Natural killer cell (primary cell): ENCODE results near the gene PAM. TPM values are rescaled to one million over a fixed set of nuclear protein-coding genes. Genes with fewer than 3 reads are reported as not detected.
"Not testable (repeated sequence)": the region's sequence is repeated elsewhere in the genome, so short reads cannot be mapped to it uniquely, and the experiment has no call there.

ENCODE experiments used
- ATAC-seq, 3 donors: fragments of 150-1000 bp in 2 of 3; fragments of 200-7000 bp in 1 of 3; cut with Tn5 transposase; 1 replicate in 1 of 3; 2 replicates in 2 of 3; pipeline ENCODE4 v1.10.0; 2021; ENCODE audit warnings: mild to moderate bottlenecking in 2 of 3, moderate library complexity in 2 of 3
- DNase-seq, 2 donors: peaks; one replicate each; pipeline versions ENCODE4 v3.0.0 to v3.0.0-alpha.2; 2013 to 2021; ENCODE audit warnings: mixed read lengths in 1 of 2
- H3K27ac ChIP-seq: one replicate; pipeline ENCODE4 v1.5.1; 2013; ENCODE audit warnings: mild to moderate bottlenecking, low read length
- H3K27me3 ChIP-seq: one replicate; pipeline ENCODE4 v1.6.1; 2013; ENCODE audit warnings: low read length; ENCODE audit not compliant: control insufficient read depth, insufficient read depth
- H3K36me3 ChIP-seq: one replicate; pipeline ENCODE4 v1.6.1; 2013; ENCODE audit warnings: low read length; ENCODE audit not compliant: control insufficient read depth, insufficient read depth
- H3K4me1 ChIP-seq: one replicate; pipeline ENCODE4 v1.6.1; 2013; ENCODE audit warnings: low read length; ENCODE audit not compliant: control insufficient read depth, insufficient read depth
- H3K4me3 ChIP-seq: one replicate; pipeline ENCODE4 v1.5.1; 2013; ENCODE audit warnings: low read length
- H3K9me3 ChIP-seq: one replicate; pipeline ENCODE4 v1.6.1; 2013; ENCODE audit warnings: low read length; ENCODE audit not compliant: control insufficient read depth, insufficient read depth
- H3K27ac Mint-ChIP-seq, 2 donors: one replicate each; pipeline ENCODE4 v1.8.0; 2022; ENCODE audit warnings: mild to moderate bottlenecking in 2 of 2, mixed read lengths in 2 of 2, moderate library complexity in 1 of 2
- H3K27me3 Mint-ChIP-seq, 2 donors: one replicate each; pipeline ENCODE4 v1.8.0; 2022; ENCODE audit warnings: low read depth in 2 of 2, mixed read lengths in 2 of 2
- H3K36me3 Mint-ChIP-seq: one replicate; pipeline ENCODE4 v1.8.0; 2022; ENCODE audit warnings: mixed read lengths
- H3K4me1 Mint-ChIP-seq, 2 donors: one replicate each; pipeline ENCODE4 v1.8.0; 2022; ENCODE audit warnings: mixed read lengths in 2 of 2
- H3K4me3 Mint-ChIP-seq: one replicate; pipeline ENCODE4 v1.8.0; 2022; ENCODE audit warnings: mild to moderate bottlenecking, moderate library complexity, mixed read lengths
- H3K9me3 Mint-ChIP-seq, 2 donors: one replicate each; pipeline ENCODE4 v1.8.0; 2022; ENCODE audit warnings: mixed read lengths in 2 of 2
- CTCF ChIP-seq: fragments of 200-600 bp; IDR thresholded peaks from one replicate; pipeline ENCODE4 v1.8.0; 2022; ENCODE audit warnings: antibody characterized with exemption
- whole genome bisulfite sequencing: methylation state at CpG from one replicate; pipeline ENCODE4 v1.1.7; 2013; ENCODE audit warnings: missing lambda C conversion rate; ENCODE audit not compliant: insufficient coverage; 5-methylcytosine and 5-hydroxymethylcytosine counted together
- intact Hi-C: fragments of 100-400 bp; cut with micrococcal nuclease; formaldehyde crosslinking; loops from one replicate; pipeline ENCODE4 v1.14.2; 2022
- total RNA-seq, 4 donors: library from RNA; stranded (reverse); fragments of 120-200 nt in 1 of 4; gene quantifications; one replicate each; pipeline versions ENCODE4 v1.2.3 to v1.2.4, GENCODE V29; 2013 to 2022

Gene PAM
- total RNA-seq, 3 donors from 2014 or later (not counting 1 experiment from before 2014, with no cell fraction given) = 67.6 to 79.9 (median 75.3) TPM

- Histone ChIP-seq H3K36me3 (no peaks in the 10 kb centered on the region), H3K4me3 (no peak overlapping the region), H3K27me3 (no peaks in the 10 kb centered on the region), H3K27ac (no peak overlapping the region), H3K4me1 (peaks cover 9% of the 10 kb centered on the region), H3K9me3 (no peaks in the 10 kb centered on the region)
- Mint-ChIP-seq H3K4me1 (peaks cover 9 to 11% of the 10 kb centered on the region in 2 donors), H3K27ac (no peak overlapping the region), H3K9me3 (no peaks in the 10 kb centered on the region), H3K4me3 (no peak overlapping the region), H3K27me3 (peaks cover 11% of the 10 kb centered on the region in 2 donors), H3K36me3 (no peaks in the 10 kb centered on the region)
- DNase-seq (no peak), ATAC-seq (no peak)
- intact Hi-C loops = no loop called here
- WGBS = 100% methylated on average over 3 of the region's 5 CpGs
- TF ChIP-seq CTCF = no peak
These were observed 5.6 kb upstream of the PAM start for GRCh38 chr5:102749416-102750030.

GRCh38 chr5:102750151-102750834 is 4.8 kb upstream of the PAM start:
- Mint-ChIP-seq H3K36me3 (no peaks in the 10 kb centered on the region), H3K27ac (no peak overlapping the region), H3K27me3 (peaks cover 11% of the 10 kb centered on the region in 2 donors), H3K4me1 (peaks cover 13% of the 10 kb centered on the region in 2 donors), H3K9me3 (no peaks in the 10 kb centered on the region), H3K4me3 (no peak overlapping the region)
- no peak for TF ChIP-seq CTCF
- H3K4me3 ChIP-seq = no peak overlapping the region
- no peaks in the 10 kb centered on the region for H3K9me3 ChIP-seq
- H3K27me3 ChIP-seq = no peaks in the 10 kb centered on the region
- no peak overlapping the region for H3K27ac ChIP-seq
- peaks cover 12% of the 10 kb centered on the region for H3K4me1 ChIP-seq
- H3K36me3 ChIP-seq = no peaks in the 10 kb centered on the region
- DNase-seq = no peak
- ATAC-seq = no peak
- intact Hi-C loops = no loop called here
- 78% methylated on average over 1 of the region's 4 CpGs for WGBS

GRCh38 chr5:102751903-102752376 is 3.2 kb upstream of the PAM start:
- DNase-seq, H3K4me3 ChIP-seq, H3K27ac ChIP-seq, H3K27me3 ChIP-seq, H3K9me3 Mint-ChIP-seq, H3K9me3 ChIP-seq, intact Hi-C loops, H3K36me3 Mint-ChIP-seq, H3K36me3 ChIP-seq, ATAC-seq, H3K4me3 Mint-ChIP-seq, H3K27ac Mint-ChIP-seq: not testable (repeated sequence)
- peaks cover 24 to 25% of the 10 kb centered on the region in 2 donors for H3K4me1 Mint-ChIP-seq
- 94% methylated on average over 32 of the region's 32 CpGs for WGBS
- peaks cover 11% of the 10 kb centered on the region in 2 donors for H3K27me3 Mint-ChIP-seq
- peaks cover 19% of the 10 kb centered on the region for H3K4me1 ChIP-seq

- WGBS = 26% methylated on average over 28 of the region's 32 CpGs
- DNase-seq = peak; percentile 17 to 27
These were observed 977 bp upstream of the PAM start for GRCh38 chr5:102753889-102754766.

More at GRCh38 chr5:102753889-102754766, 977 bp upstream of the PAM start:
- Mint-ChIP-seq H3K4me3 (peak overlapping the region; percentile 91), H3K9me3 (no peaks in the 10 kb centered on the region), H3K27me3 (peaks cover 7 to 11% of the 10 kb centered on the region in 2 donors), H3K27ac (peak overlapping the region in 1 of 2 donors; percentile 98), H3K36me3 (no peaks in the 10 kb centered on the region), H3K4me1 (peaks cover 24 to 25% of the 10 kb centered on the region in 2 donors)
- no peak for TF ChIP-seq CTCF
- peaks cover 19% of the 10 kb centered on the region for H3K4me1 ChIP-seq
- H3K4me3 ChIP-seq = peak overlapping the region; percentile 68
- ATAC-seq = no peak
- no peaks in the 10 kb centered on the region for H3K27me3 ChIP-seq
- no peaks in the 10 kb centered on the region for H3K36me3 ChIP-seq
- H3K9me3 ChIP-seq = no peaks in the 10 kb centered on the region
- H3K27ac ChIP-seq = no peak overlapping the region
- intact Hi-C loops = no loop called here
